Gastrocnemius medialis (tissue), 4 donors: ENCODE measurements around the gene SGSM2.

ENCODE experiments used
- CTCF ChIP-seq, 5 experiments: fragments of 450-650 bp in 3 of 5; fragments of 200-600 bp in 2 of 5; sonication (generic) in 2 of 5; IDR thresholded peaks in 4 of 5; conservative IDR thresholded peaks in 1 of 5; 1 replicate in 4 of 5; 2 replicates in 1 of 5; pipeline ENCODE4 v1.5.1; 2016 to 2019; ENCODE audit warnings: antibody characterized with exemption in 5 of 5, mild to moderate bottlenecking in 3 of 5, moderate library complexity in 3 of 5
- POLR2A ChIP-seq, 2 donors: fragments of 450-650 bp; IDR thresholded peaks; one replicate each; pipeline ENCODE4 v1.6.1; 2017; ENCODE audit warnings: antibody characterized with exemption in 2 of 2, mild to moderate bottlenecking in 2 of 2, moderate library complexity in 2 of 2

- TF ChIP-seq POLR2A (IDR thresholded peaks at IDR 0.05) = no peak
- TF ChIP-seq CTCF (IDR thresholded peaks at IDR 0.05 in 4 of 5, conservative IDR thresholded peaks at IDR 0.05 in 1 of 5) = no peak
These were observed 25.1 kb downstream of the SGSM2 start for GRCh38 chr17:2362416-2362815.
